GM12874 (cell line): ENCODE data around the gene ECI2.

Experiments used
- CTCF ChIP-seq: IDR thresholded peaks from 2 replicates; pipeline ENCODE4 v1.5.1; 2011; ENCODE audit warnings: low read depth, mild to moderate bottlenecking, control low read depth, low read length, moderate library complexity; ENCODE audit not compliant: insufficient read depth

ECI2 gene

DNA sequence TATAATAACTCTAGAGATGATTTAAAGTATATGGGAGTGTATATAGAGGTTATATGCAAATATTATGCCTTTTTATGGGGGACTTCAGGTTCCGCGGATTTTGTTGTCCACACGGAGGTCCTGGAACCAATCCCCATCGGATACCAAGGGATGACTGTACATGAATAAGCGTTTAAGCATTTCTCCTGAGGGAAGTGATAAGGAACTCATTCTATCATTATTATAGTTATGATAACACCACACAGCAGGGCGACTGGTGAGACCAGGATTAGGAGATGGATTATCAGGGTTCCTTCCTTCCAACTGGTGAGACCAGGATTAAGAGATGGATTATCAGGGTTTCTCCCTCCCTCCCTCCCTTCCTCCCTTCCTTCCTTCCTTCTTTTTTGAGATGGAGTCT, 6.6 kb downstream of the ECI2 start:
- TF ChIP-seq CTCF = no peak

DNA sequence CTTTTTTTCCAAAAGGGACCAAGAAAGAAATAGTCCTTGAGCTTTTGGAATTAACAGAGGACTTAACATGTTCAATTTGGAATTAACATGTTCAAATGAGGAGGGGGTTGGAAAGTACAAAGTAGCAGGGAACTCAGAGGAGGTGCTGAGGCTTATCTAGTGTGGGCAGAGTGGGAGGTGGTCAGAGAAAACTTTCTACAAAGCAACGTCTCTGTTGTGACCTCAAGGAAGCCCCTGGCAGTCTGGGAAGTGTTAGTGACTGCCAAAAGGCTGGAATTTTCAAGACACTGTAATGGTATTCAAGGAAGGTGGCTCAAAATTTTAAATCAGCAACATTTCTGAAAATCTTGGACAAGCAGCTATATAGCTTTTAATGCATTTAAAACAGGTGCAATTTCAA, 7.3 kb downstream of the ECI2 start:
- no peak for TF ChIP-seq CTCF

GRCh38 chr6:4125933-4126864, 9.2 kb downstream of the ECI2 start:
- no peak for TF ChIP-seq CTCF

DNA sequence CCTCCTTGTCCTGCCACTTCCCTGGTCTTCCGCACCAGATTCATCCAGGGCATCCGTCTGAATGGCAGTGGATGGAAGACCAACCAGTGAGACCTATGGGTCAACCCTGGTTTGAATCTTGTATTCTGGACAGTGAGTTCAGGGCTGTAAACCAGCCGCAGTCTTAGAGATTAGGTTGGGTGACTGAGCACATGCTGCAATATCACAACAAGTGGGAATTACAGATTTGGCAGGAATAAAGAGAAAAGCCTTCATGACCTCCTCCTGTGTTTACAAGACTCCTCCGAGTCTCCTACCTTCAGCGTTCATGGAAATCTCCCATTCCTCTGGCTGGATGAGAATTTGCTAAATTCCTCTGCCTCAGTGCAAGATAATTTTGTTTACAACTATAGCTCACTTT, 9.9 kb downstream of the ECI2 start:
- no peak for TF ChIP-seq CTCF

DNA sequence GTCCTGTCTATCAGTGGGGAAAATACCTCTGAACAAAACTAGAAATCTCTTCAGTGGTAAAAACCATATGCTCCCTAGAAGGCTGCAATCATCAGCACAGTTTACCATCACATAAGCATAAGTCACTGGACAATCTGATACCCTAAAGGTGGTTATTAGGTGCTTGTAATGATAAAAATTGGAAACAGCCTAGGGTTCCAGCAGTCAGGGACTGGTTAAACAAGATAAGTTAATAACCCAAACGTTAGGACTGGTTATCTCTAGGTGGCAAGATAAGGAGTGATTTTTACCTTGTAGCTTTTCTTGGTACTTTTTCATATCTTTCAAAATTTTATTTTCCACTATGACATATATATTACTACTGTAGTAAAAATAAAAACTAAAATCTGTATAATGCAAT, 11.0 kb downstream of the ECI2 start:
- no peak for TF ChIP-seq CTCF

DNA sequence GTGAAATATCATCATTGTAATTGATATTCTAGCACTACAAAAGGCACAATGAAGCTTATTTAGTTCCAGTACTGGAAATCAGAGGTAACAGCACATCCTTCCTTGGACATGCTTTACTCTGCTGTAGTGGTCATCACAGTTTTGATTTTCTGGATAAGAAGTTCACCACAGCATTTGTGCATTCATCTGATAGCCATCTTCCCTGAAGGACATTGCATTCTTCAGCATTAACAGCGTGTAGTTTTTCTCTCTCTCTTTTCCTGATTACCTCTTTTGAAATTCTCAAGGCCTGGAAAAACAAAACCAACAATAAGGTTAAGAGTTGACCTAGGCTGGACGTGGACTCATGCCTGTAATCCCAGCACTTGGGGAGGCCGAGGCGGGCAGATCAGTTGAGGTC, 19.6 kb downstream of the ECI2 start:
- no peak for TF ChIP-seq CTCF

GRCh38 chr6:4114123-4114522, 21.3 kb downstream of the ECI2 start:
- no peak for TF ChIP-seq CTCF
